NCI-H446 treated with DMSO at 0.1 percent for 48 hours (cell line): ENCODE data around the gene GP1BB.
"Not testable (repeated sequence)": the region's sequence is repeated elsewhere in the genome, so short reads cannot be mapped to it uniquely, and the experiment has no call there.

Experiments used
- DNase-seq: peaks from one replicate; lab custom pipeline; 2025; lab: John Stamatoyannopoulos, UW

The GP1BB gene

DNA sequence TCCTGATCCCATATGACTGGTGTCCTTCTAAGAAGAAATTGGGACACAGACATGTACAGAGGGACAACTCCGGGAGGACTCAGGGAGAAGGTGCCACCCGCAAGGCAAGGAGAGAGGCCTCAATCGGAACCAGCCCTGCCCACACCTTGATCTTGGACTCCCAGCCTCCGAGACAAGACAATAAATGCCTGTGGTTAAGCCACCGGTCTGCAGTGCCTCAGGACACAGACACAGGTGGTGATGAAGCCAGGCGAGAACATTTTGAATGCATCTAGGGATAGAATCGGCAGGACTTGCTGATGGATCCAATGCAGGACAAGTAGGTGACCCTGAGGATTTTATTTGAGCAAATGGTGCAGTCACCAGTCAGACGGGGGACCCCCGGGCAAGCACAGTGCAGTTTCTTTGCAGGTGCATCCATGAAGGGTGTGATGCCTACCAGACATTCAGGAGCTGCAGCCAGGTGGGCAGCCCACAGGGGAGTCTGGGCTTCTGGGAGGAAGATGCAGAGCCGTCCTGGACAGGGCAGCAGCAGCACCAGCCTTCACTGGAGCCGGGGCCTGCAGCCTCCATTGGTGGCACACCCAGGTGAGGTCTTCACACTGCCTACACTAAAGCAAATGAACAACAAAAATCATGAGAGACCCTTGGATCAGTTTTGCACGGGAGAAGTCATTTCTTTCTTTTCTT is 29.2 kb upstream of the GP1BB start:
- DNase-seq: no peak

DNA sequence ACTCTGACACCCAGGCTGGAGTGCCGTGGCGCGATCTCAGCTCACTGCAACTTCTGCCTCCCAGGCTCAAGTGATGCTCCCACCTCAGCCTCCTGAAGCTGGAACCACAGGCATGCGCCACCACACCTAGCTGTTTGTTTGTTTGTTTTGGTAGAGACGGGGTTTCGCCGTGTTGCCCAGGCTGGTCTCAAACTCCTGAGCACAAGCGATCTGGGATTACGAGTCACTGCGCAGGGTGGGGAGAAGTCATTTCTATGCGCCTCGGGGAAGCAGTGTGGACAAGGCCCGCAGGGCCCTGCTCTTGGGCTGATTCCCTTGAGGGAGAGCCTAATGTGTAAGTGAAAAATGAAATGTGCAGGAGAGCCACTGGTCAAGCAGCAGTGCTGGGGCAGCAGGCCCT is 28.6 kb upstream of the GP1BB start:
- no peak for DNase-seq

DNA sequence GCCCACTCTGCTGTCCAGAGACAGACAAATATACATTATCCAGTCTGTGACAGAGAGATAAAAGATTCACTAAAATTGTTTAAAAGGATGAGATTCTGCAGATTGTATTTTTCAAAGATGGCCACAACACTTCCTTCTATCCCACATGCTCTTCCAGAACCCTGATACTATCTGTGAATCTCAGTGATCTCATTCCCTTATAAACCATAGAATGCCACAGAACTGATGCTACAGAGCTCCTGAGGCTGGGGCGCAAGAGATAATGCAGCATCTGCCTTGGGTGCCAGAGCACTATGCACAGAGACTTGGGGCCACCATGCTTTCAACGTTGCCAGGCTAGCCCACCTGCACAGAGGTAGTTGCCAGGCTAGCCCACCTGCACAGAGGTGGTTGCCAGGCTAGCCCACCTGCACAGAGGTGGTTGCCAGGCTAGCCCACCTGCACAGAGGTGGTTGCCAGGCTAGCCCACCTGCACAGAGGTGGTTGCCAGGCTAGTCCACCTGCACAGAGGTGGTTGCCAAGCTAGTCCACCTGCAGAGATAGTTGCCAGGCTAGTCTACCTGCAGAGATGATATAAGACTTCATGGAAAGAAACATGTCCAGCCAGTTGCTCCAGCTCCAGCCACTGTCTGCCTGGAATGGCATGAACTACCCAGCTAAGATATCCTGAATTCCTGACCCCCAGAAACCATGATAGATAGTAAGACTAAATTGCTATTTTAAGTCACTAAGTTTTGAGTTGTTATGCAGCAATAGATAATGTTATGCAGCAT is 26.6 kb upstream of the GP1BB start:
- no peak for DNase-seq

DNA sequence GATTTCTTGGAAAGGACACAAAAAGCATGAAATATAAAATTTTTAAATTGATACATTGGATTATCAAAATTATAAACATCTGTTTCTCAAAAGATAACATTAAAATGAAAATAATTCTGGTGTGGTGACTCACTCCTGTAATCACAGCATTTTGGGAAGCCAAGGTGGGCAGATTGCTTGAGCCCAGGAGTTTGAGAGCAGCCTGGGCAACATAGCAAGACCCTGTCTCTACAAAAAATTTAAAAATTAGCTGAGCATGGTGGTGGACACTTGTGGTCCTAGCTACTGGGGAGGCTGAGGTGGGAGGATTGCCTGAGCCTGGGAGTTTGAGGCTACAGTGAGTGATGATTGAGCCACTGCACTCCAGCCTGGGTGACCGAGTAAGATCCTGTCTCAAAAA is 25.5 kb upstream of the GP1BB start:
- DNase-seq: not testable (repeated sequence)

DNA sequence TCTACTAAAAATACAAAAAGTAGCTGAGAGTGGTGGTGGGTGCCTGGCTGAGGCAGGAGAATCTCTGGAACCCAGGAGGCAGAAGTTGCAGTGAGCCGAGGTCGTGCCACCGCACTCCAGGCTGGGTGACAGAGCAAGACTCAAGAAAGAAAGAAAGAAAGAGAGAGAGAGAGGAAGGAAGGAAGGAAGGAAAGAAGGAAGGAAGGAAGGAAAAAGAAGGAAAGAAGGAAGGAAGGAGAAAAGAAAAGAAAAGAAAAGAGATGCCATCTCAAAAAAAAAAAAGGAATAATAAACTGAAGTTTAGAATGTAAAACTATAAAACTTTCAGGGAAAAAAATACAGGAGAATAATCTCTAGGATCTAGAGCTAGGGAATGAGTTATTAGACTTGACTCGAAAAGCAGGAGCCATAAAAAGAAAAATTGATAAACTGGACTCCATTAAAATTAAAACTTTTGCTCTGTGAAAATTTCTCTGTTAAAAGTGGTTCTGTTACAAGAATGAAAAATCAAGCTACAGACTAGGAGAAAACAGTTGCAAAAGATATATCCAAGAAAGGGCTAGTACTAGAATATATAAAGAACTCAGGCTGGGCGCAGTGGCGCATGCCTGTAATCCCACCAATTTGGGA is 22.4 kb upstream of the GP1BB start:
- DNase-seq: no peak

DNA sequence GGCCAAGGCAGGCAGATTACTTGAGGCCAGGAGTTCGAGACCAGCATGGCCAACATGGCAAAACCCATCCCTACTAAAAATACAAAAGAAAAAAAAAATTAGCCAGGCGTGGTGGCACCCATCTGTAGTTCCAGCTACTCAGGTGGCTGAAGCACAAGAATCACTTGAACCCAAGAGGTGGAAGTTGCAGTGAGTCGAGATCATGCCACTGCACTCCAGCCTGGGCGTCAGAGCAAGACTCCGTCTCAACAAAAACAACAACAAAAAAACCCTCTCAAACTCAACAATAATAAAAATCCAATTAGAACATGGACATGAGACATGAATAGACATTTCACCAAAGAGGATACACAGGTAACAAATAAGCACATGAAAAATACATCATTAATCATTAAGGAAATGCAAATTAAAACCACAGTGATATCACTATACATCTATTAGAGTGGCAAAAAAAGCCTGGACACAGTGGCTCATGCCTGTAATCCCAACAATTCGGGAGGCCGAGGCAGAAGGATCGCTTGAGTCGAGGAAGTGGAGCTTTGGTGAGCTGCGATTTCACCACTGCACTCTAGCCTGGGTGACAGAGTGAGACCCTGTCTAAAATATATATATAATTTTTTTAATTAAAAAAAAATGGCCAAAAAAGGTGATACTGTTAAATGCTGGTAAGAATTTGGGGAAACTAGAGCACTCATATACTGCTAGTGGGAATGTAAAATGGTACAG is 21.8 kb upstream of the GP1BB start:
- no peak for DNase-seq

DNA sequence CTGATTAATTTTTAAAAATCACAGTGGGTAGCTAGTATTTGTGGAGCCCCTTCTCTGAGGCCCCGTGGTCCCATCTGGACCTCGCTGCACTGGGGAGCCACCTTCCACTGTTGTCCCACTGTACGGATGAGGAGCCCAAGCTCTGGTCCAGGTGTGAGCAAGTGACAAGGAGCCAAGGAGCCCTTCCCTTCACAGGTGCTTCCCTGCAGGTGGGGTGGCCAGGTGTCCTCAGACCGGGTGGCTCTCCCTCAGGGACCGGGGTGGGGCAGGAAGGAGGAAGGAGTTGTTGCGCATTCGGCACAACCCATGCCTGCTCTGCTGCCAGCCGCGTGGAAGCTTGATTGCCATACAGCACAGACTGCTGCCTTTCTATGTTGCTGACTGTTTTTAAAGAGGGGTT is 19.5 kb upstream of the GP1BB start:
- no peak for DNase-seq

DNA sequence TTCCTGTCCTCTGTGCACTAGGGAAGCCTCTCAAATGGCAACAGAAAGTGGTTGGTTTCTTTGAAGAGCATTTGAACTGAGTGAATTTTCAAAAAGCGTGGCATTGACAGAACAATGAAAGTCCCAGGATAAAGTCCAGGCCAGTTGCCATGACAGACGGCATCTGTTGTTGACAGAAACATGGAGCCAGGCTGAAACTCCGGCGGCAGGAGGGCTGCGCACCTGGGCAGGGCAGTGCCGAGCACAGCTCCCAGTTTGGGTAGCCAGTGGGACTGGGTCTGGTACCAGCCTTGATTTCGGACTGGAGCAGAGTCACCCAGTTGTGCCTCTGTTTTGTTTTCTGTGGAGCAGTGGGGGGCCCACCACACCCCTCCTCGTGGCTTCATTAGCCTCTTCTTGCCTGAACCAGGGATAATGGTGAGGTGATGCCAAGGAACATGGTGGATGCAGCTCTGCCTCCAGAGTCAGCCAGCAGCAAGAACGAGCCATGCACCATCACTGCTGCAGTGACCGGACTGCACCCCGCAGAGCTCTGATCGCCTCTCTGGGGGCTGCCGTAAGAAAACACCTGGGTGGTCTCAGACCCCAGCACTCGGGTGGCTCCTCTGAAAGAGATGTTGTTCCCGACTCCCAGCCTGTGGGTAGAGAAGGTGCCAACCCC is 18.9 kb upstream of the GP1BB start:
- DNase-seq: no peak

DNA sequence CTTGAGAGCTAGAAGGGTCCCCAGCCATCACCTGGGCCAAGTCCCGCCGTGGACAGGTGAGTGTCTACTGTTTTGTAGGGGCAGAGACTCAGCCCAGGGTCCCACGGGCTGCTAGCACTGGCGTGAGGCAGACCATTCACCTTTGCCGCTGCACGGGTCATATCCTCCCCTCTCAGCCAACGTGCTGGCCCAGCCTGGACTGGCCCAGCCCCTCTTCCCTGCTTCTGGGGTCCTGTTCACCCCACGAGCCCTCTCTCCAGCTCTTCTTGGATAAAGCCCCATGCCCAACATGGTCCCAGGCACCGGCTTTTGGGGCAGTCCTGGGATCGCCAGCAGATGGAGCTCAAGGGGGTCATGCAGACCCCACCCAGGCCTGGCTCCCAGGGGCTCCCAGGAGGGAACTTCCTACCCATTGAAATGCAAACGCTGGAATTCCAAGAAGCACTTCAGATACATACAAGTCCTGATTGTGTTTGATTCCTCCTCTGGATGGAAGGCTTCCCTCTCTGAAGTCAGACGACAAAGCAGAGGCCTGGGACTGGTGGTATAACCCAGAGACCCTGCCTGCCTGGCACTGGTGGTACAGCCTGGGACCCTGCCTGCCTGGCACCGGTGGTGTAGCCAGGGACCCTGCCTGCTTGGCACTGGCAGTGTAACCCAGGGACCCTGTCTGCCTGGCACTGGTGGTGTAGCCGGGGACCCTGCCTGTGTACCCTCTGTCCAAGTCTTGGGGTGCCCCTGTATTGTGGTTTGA is 18.0 kb upstream of the GP1BB start:
- no peak for DNase-seq

DNA sequence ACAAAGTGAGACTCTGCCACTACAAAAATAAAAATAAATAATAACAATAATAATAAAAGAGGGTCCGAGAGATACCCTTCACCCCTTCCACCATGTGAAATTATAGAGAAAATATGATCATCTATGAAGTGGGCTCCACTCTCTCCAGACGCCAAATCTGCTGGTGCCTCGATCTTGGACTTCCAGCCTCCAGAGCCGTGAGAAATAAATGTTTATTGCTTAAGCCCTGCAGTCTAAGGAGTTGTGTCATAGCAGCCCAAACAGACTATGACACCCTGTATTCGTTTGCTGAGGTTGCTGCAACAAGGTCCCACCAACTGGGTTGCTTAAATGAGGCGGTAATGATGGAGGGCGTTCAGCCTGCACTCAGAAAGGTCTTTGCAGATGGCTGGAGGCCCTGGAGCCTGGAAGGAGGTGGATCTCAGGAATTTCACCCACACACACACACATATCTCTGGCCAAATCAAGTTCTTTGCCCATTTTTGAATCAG is 16.6 kb upstream of the GP1BB start:
- DNase-seq: no peak

DNA sequence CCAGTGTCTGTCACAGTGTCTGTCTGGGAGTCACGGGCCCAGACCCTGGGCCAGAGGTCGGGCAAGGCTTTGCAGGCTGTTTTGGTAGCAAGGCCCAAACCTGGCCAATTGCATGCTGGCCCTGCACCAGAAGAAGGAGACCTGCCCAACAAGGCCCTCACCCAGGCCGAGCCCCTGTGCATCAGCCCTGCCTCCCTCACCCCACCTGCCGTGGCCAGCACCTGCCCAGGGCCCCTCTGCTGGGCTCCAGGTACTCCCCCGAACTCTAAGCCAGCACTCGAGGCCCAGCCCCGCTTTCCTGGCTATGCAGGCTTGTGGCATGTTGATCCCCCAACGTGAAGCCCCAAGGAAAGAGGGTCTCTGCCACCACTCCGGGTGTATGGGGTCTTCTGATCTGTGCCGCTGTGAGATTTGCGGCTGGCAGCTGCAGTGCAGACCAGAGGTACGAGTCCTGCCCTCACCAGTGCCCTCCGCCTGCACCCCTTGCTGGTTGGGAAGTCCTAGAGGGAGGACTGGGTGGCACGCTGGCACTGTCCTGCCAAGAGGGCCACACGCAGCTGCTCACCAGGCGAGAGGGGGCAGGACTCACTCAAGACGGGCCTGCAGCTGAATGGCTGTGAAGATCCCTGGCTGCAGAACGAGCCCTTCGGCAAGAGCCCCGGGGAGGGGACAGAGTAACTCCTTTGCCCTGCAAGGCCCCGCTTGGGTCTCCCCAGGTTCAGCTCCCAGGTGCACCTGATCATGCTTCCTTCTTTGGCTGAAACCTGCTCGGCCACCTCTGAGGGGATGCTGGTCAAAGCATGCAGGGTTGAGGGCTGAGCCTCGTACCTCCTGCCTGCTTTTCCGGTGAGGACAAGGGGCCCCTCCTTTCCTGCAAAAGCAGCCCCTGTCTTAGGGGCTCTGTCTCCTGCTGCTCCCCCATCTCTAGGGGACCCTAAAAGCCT is 15.7 kb upstream of the GP1BB start:
- no peak for DNase-seq

DNA sequence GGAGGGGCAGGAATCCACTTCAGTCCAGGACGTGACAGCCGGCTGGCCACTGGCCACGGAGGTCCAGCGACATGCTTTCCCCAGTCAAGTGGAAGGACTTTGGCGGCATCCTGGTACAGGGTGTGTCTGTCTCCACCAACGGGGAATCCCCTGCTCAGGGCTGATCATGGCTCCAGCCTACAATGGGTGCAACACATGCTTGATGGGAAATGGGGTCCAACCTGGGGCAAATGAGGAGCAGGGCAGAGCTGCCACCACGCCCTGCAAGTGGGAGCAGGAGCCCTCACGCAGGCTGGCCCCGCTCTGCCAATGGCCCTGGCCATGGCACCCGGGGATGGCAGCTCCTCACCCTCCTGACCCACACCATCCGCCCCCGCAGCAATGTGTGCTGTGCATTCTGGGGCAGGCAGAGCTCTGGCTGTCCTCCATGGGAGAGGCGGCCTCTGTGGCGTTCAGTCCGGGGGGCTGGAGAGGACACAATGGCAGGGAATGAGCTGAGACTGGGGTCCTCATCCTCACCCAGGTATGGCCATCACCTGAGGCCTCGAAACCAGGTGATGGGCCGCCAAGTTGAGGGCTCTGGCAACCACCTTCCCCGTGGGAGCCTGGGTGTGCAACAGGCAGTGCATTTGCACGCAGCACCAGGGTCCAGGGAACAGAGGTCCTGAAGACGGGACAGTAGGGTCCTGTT is 14.9 kb upstream of the GP1BB start:
- no peak for DNase-seq

DNA sequence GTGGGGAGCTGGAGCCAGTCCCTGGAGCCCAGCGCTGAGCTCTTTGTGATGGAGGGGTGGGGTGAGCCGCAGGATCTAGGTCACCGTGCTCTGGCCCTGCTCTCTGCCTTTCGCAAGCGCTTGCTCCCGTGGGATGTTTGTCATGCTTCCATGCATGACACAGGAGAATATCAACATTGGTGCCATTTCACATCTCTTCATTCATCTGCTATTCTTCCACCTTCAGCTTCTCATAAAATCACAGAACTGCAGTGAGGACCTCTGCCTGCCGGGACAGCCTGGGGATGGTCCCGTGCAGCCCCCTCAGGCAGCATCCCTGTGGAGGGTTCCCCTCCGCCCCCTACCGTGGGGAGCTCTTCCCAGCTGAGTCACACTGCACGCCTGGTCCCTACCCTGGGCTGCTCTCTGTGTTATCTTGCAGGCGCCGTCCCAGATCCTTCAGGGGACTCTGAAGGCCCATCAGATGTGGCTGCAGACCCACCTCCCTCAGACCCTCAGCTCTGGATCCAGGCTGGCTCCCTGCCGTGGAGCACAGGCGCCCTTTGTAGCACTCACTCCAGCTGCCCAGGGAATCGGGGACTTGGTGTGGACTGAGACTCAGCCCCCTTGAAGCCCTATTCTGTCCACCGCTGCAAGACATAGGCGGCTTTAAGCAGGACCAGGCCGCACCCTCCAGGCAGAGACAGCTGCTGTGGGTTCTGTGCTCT is 14.1 kb upstream of the GP1BB start:
- no peak for DNase-seq

DNA sequence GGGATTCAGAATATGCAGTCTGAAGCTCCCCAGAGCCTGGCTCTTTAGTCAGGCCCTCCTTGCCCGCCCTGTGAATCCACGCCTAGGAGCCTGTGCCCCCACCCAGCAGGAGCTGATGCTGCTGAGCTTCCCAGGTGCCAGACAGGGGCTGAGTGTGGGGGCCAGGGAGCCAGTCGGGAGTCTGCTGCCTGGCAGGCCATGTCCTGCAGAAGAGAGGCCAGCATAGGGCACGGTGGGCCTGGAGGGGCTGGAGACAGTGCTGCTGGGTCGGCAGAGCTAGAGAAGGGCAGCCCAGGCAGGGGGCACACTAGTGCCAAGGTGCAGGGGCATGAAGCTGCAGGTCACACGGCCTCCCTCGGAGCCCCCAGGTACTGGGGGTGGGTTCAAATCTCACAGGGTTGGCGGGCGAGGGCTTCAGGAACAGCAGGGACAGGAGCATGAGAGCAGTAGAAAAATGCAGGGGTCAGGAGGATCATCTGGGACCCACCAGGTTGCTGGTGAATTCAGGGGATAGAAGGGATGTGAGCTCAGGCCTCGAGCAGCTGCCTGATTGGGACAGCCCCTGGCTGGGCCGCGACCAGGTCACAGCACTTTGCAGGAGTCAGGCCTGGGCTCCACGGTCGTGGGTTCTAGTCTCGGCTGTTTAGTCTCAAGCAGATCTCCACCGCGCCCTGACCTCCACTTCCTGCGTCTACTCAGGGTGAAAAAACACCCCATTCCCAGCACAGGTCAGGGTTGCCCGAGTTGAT is 13.1 kb upstream of the GP1BB start:
- DNase-seq: no peak

DNA sequence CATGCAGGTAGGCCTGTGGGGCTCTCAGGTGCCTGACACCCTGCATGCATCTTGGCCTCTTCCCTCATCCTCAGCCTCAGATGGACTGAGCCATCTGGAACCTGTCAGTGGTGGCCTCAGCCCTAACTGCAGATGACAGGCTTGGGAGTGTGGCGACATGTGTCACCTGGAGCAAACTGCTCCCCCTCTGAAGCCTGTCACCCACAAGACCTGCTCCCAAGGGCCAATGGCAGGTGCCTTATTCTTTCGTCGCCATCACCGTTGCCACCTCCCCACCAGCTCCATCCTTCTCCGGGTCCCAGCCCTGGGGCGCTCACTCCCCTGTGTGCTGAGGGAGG is 12.6 kb upstream of the GP1BB start:
- no peak for DNase-seq

DNA sequence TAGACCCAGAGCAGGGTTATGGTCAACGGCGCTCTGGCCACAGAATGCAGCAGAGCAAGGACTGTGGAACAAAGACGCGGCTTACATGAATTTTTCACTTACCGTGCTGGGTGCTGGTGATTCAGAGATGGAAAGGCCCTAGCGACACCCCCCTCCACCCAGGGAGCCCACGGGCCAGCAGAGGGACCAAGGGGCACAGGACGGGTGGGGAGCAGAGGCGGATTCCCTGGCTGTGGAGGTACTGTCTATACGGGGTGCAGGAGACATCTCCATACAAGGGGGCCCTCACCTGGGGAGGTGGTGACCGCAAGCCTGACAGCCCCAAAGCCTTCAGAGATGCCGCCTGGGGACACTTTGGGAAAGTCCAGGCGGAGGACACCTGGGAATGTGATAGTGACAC is 10.1 kb upstream of the GP1BB start:
- no peak for DNase-seq

DNA sequence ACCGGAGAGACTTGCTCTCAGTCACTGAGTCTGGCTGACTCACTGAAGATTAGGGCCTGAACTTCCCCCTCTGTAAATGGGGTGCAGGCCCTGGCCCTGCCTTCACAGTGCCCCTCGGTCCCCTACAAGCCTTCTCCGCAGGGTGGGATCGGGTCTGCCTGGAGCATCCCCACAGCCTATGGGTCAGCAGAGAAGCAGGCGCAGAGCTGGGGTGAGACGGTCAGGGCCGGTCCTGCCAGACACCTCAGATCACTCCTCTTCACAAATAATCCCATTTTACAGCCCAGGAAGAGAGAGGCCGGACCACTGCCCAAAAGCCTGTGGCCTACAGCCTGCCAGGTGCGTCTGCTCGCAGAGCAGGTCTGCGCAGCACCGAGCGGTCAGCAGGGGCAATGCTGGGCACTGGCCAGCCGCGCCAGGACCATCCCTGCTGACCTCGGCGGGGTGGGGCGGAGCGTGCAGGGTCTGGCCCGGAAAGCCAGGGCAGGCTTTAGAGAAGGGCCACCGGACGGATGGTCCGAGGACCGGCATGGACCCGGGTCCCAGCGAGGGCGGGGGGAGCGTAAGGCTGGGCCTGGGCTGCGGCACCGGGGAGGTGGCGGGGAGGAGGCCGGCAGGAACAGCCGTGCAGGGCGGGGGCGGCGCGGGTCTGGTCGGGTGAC is 9.6 kb upstream of the GP1BB start:
- no peak for DNase-seq
